Stomach (tissue), 9 donors: Measurements from ENCODE around the gene LSR. TPM values are rescaled to one million over a fixed set of nuclear protein-coding genes. Genes with fewer than 3 reads are reported as not detected.

Source experiments
- DNase-seq, 2 donors: peaks; one replicate each; pipeline versions ENCODE4 v3.0.0 to v3.0.0-alpha.2; 2013 to 2019
- H3K27ac ChIP-seq, 5 donors: fragments of 200-600 bp in 4 of 5; sonication (generic) in 4 of 5; one replicate each; pipeline ENCODE4 v1.5.1; 2013 to 2019; ENCODE audit warnings: mild to moderate bottlenecking in 1 of 5, moderate library complexity in 1 of 5
- H3K27me3 ChIP-seq, 3 donors: fragments of 200-600 bp; sonication (generic); one replicate each; pipeline ENCODE4 v1.5.1; 2017 to 2019; ENCODE audit warnings: mixed run types in 1 of 3
- H3K36me3 ChIP-seq, 4 donors: fragments of 200-600 bp; sonication (generic); 1 replicate in 3 of 4; 2 replicates in 1 of 4; pipeline ENCODE4 v1.5.1; 2016 to 2019
- H3K4me1 ChIP-seq, 4 donors: fragments of 200-600 bp; sonication (generic); one replicate each; pipeline ENCODE4 v1.5.1; 2016 to 2019
- H3K4me3 ChIP-seq, 4 donors: fragments of 200-600 bp; sonication (generic) in 3 of 4; one replicate each; pipeline ENCODE4 v1.5.1; 2016 to 2019; ENCODE audit warnings: mild to moderate bottlenecking in 1 of 4
- H3K9me3 ChIP-seq, 4 donors: fragments of 200-600 bp; sonication (generic); one replicate each; pipeline ENCODE4 v1.5.1; 2016 to 2019
- EP300 ChIP-seq: sonication (generic); formaldehyde crosslinking; IDR thresholded peaks from one replicate; pipeline ENCODE4 v1.6.1; 2017; ENCODE audit warnings: antibody characterized with exemption
- POLR2A ChIP-seq, 4 donors: fragments of 450-650 bp; IDR thresholded peaks; one replicate each; pipeline ENCODE4 v1.6.1; 2016; ENCODE audit warnings: antibody characterized with exemption in 4 of 4, control low read depth in 2 of 4, mild to moderate bottlenecking in 1 of 4, moderate library complexity in 1 of 4
- POLR2AphosphoS5 ChIP-seq, 3 donors: sonication (generic); formaldehyde crosslinking; IDR thresholded peaks; one replicate each; pipeline ENCODE4 v1.6.1; 2016; ENCODE audit warnings: antibody characterized with exemption in 3 of 3
- WGBS, 5 donors: extraction: QIAGEN DNeasy Blood & Tissue Kit in 3 of 5; methylation state at CpG; one replicate each; pipeline versions ENCODE4 v1.1.5 to v1.1.7; 2013 to 2018; 5-methylcytosine and 5-hydroxymethylcytosine counted together
- intact Hi-C: fragments of 100-400 bp; cut with DNase I; formaldehyde crosslinking; loops from one replicate; pipeline ENCODE4 v1.15.1; 2023; ENCODE audit warnings: low total_unique reads
- polyA plus RNA-seq, 3 donors: library from polyadenylated mRNA; stranded (reverse); fragments of 200-250 nt; gene quantifications; one replicate each; pipeline ENCODE4 v1.2.3, GENCODE V29; 2013
- total RNA-seq, 5 donors: library from RNA; depleted of rRNA; stranded (reverse); fragments of >200 nt; gene quantifications; one replicate each; pipeline versions ENCODE4 v1.1.0 to v1.2.3, GENCODE V29; 2014 to 2016
- TF ChIP-seq, protein P1 (sequence below), 7 experiments: fragments of 450-650 bp in 4 of 7; fragments of 200-600 bp in 3 of 7; sonication (generic) in 3 of 7; IDR thresholded peaks; one replicate each; pipeline ENCODE4 v1.5.1; 2016 to 2019; ENCODE audit warnings: antibody characterized with exemption in 7 of 7, control low read depth in 2 of 7, mild to moderate bottlenecking in 1 of 7
- donor health status: healthy with polysubstance abuse.
- donor health status: Bipolar disorder and iron deficiency.
- donor health status: healthy.

Gene LSR
- total and polyA plus RNA-seq, 8 donors = 17.9 to 174 (median 78.6) TPM

DNA sequence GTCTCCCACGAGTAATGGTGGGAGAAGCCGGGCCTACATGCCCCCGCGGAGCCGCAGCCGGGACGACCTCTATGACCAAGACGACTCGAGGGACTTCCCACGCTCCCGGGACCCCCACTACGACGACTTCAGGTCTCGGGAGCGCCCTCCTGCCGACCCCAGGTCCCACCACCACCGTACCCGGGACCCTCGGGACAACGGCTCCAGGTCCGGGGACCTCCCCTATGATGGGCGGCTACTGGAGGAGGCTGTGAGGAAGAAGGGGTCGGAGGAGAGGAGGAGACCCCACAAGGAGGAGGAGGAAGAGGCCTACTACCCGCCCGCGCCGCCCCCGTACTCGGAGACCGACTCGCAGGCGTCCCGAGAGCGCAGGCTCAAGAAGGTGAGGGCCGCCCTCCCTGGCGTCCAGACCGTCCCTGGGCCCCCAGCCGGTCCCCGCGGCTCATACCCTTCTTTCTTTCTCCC lies 18.6 kb downstream of the LSR start:
- peak in 1 of 2 donors; percentile 74 for DNase-seq
- peaks cover 17 to 71% (median 57%) of the 10 kb centered on the region in 4 donors for H3K4me1 ChIP-seq
- no peaks in the 10 kb centered on the region for H3K27me3 ChIP-seq
- no peak for TF ChIP-seq EP300
- no peak for TF ChIP-seq POLR2AphosphoS5 (IDR thresholded peaks at IDR 0.05)
- TF ChIP-seq POLR2A (IDR thresholded peaks at IDR 0.05) = no peak
- TF ChIP-seq, protein P1, sequence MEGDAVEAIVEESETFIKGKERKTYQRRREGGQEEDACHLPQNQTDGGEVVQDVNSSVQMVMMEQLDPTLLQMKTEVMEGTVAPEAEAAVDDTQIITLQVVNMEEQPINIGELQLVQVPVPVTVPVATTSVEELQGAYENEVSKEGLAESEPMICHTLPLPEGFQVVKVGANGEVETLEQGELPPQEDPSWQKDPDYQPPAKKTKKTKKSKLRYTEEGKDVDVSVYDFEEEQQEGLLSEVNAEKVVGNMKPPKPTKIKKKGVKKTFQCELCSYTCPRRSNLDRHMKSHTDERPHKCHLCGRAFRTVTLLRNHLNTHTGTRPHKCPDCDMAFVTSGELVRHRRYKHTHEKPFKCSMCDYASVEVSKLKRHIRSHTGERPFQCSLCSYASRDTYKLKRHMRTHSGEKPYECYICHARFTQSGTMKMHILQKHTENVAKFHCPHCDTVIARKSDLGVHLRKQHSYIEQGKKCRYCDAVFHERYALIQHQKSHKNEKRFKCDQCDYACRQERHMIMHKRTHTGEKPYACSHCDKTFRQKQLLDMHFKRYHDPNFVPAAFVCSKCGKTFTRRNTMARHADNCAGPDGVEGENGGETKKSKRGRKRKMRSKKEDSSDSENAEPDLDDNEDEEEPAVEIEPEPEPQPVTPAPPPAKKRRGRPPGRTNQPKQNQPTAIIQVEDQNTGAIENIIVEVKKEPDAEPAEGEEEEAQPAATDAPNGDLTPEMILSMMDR (IDR thresholded peaks at IDR 0.05) = peak in 1 of 7 experiments; percentile 8
- no peaks in the 10 kb centered on the region for H3K9me3 ChIP-seq
- H3K36me3 ChIP-seq = peaks cover 22 to 61% (median 36%) of the 10 kb centered on the region in 4 donors
- WGBS, 5 donors = 0 to 2% (median 1%) methylated on average over 19 to 40 of the region's 40 CpGs
- H3K4me3 ChIP-seq = peak overlapping the region; percentile 66 to 84 (median 75)
- intact Hi-C loops = loop anchor here (10.0 kb wide), 1 partner anchor 123 kb away; the partner anchor contains the start of gene FXYD7
- peak overlapping the region; percentile 93 to 96 (median 95) for H3K27ac ChIP-seq

DNA sequence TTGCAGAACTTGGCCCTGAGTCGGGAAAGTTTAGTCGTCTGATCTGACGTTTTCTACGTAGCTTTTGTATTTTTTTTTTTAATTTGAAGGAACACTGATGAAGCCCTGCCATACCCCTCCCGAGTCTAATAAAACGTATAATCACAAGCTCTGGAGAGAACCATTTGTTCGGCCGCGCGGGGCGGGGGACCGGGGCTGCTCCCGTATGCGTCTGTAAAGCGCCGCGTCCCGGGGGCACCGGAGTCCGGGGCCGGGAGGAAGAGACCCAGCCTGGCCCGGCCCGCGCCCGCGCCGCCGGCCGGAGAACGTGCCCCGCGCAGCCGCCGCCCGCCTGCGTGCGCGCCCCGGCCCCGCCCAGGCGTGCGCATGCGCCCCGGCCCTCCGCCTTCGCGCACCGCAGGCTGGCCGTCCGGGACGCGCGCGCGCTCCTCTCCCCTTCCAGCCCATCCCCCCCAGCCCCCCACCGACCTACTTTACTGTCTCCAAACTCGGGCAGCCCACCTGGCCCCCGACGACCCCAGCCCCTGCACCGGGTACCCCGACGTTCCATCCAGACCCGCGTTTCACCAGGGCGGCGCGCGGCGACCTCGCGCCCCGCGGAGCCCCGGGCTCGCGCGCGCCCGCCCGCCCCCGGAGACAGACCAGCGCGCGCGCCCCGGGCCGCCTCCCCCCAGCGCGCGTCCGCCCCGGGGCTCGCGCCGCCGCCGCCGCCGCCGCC lies 19.2 kb downstream of the LSR start:
- Histone ChIP-seq H3K4me3 (peak overlapping the region; percentile 66 to 84 (median 75)), H3K27me3 (no peaks in the 10 kb centered on the region), H3K27ac (peak overlapping the region; percentile 93 to 96 (median 95)), H3K36me3 (peaks cover 22 to 61% (median 40%) of the 10 kb centered on the region in 4 donors), H3K4me1 (peaks cover 17 to 71% (median 53%) of the 10 kb centered on the region in 4 donors), H3K9me3 (no peaks in the 10 kb centered on the region)
- DNase-seq = peak; percentile 78 to 94
- intact Hi-C loops = loop anchor here (10.0 kb wide), 1 partner anchor 123 kb away; the partner anchor contains the start of gene FXYD7
- TF ChIP-seq, protein P1 (IDR thresholded peaks at IDR 0.05) = no peak
- TF ChIP-seq POLR2AphosphoS5 (IDR thresholded peaks at IDR 0.05) (peak in 2 of 3 donors; percentile 47 to 54), EP300 (no peak), POLR2A (IDR thresholded peaks at IDR 0.05) (no peak)
- 0 to 1% (median 0%) methylated on average over 39 to 100 of the region's 100 CpGs for WGBS, 5 donors

DNA sequence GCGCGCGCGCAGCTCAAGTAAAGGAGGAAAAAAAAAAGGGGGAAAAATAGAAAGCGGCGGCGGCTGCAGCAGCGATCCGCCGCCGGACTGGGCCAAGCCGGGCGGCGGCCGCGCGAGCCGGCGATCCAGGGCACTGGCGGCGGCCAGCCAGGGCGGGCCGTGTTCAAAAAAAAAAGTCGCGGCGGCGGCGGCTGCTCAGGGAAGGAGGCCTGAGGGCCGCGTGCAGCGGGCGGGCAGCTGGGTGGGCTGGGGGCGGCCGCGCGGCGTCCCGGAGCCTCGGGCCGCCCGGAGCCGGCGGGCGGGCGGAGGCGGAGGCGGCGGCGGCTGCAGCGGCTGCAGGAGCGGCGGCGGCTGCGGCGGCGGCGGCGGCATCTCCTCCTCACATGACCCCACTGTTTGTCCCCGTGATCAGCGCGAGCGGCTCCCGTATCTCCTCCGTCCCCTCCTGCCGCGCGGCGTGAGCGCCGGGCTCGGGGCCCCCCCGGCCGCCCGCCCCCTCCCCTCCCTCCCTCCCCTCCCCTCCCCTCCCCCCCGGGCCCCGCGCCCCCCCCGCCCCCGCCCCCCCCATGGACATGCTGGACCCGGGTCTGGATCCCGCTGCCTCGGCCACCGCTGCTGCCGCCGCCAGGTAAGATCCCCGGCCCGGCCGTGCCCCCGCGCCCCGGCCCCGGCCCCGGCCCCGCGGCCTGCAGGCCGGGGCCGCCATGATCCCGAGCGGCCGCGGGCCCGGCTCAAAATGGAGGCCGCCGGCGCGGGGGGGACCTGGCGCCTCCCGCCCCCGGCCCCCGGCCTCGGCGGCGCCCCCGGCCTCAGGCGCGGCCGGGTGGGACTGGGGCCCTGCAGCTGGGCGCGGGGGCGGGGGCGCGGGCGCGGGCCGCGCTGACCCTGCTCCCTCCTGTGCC lies 20.0 kb downstream of the LSR start, which contains the start of gene USF2:
TSS of gene USF2 (plus strand) at position 427 of the 902 bp plus-strand sequence. CDS start at position 567, 140 bp downstream.
- H3K9me3 ChIP-seq = no peaks in the 10 kb centered on the region
- intact Hi-C loops = loop anchor here (10.0 kb wide), 1 partner anchor 124 kb away; the partner anchor contains the start of gene FXYD7
- H3K4me3 ChIP-seq = peak within 1 kb of the TSS; percentile 66 to 84 (median 75)
- 0 to 1% (median 0%) methylated on average over 26 to 100 of the region's 126 CpGs for WGBS, 5 donors
- H3K36me3 ChIP-seq = peaks cover 28 to 62% (median 45%) of the 10 kb centered on the region in 4 donors
- TF ChIP-seq POLR2AphosphoS5 (IDR thresholded peaks at IDR 0.05) (no peak), EP300 (no peak), POLR2A (IDR thresholded peaks at IDR 0.05) (no peak)
- TF ChIP-seq, protein P1 (IDR thresholded peaks at IDR 0.05) = no peak
- H3K27ac ChIP-seq = peak within 1 kb of the TSS; percentile 93 to 96 (median 95)
- H3K4me1 ChIP-seq = peaks cover 17 to 70% (median 52%) of the 10 kb centered on the region in 4 donors
- H3K27me3 ChIP-seq = no peaks in the 10 kb centered on the region
- DNase-seq = peak; percentile 78 to 92
